K562 (cell line): ENCODE data around the gene AFF1. TPM values are rescaled to one million over a fixed set of nuclear protein-coding genes. Genes with fewer than 3 reads are reported as not detected.

Source experiments
- ATAC-seq: fragments of 200-7000 bp; cut with Tn5 transposase; 3 replicates; pipeline ENCODE4 v1.9.1; 2020; ENCODE audit warnings: moderate library complexity
- BruUV-seq: library from RNA; stranded (reverse); fragments of 400-500 nt; replicated peaks from 2 replicates; lab custom pipeline; 2021; lab: Mats Ljungman, UMichigan
- CTCF ChIA-PET: fragments of 300-600 bp; formaldehyde crosslinking; extraction: SDS; loops from one replicate; lab custom pipeline; 2021; ENCODE audit warnings: low intra/inter-chr PET ratio; lab: Yijun Ruan, JAX
- POLR2A ChIA-PET: fragments of 300-600, 350-650 bp; sonication (Branson Sonifier 250); formaldehyde crosslinking; extraction: SDS; loops from one replicate; lab custom pipeline; 2021; ENCODE audit warnings: antibody characterized with exemption, inconsistent platforms; lab: Yijun Ruan, JAX
- DNase-seq, 4 experiments: peaks; one replicate each; pipeline versions ENCODE4 v3.0.0 to v3.0.0-alpha.2; 2011 to 2018; ENCODE audit warnings: low spot score in 3 of 4, mixed read lengths in 3 of 4; ENCODE audit errors: extremely low read depth in 1 of 4
- FAIRE-seq: peaks from 2 replicates; lab custom pipeline; 2011; peaks lifted over from hg19 to GRCh38; lab: Jason Lieb, UNC
- H2AFZ ChIP-seq: 2 replicates; pipeline ENCODE4 v1.6.0; 2011; ENCODE audit warnings: low read depth, low read length, control low read depth, inconsistent platforms
- H3K27ac ChIP-seq: fragments of 200-600 bp; 3 replicates; pipeline ENCODE4 v1.8.0; 2011; ENCODE audit warnings: low read depth, mild to moderate bottlenecking, control low read depth, inconsistent platforms, low read length, moderate library complexity, mixed read lengths; ENCODE audit errors: extremely low read depth
- H3K27me3 ChIP-seq, 2 experiments: fragments of 300-600 bp in 1 of 2; 2 replicates in 1 of 2; 3 replicates in 1 of 2; pipeline versions ENCODE4 v1.6.0 to v1.8.0; 2011; ENCODE audit warnings: inconsistent platforms in 2 of 2, low read length in 2 of 2, mild to moderate bottlenecking in 1 of 2, mixed read lengths in 1 of 2, moderate library complexity in 1 of 2; ENCODE audit not compliant: control insufficient read depth in 2 of 2, insufficient read depth in 2 of 2
- H3K36me3 ChIP-seq: fragments of 300-600 bp; 3 replicates; pipeline ENCODE4 v1.8.0; 2011; ENCODE audit warnings: mild to moderate bottlenecking, low read length, inconsistent platforms; ENCODE audit not compliant: control insufficient read depth, insufficient read depth
- H3K4me1 ChIP-seq, 2 experiments: fragments of 200-600 bp in 1 of 2; replicated peaks in 1 of 2; 2 replicates in 1 of 2; 3 replicates in 1 of 2; pipeline versions ENCODE4 v1.5.1 to v1.8.0; 2011; ENCODE audit warnings: inconsistent platforms in 2 of 2, low read length in 2 of 2, mild to moderate bottlenecking in 1 of 2, mixed read lengths in 1 of 2, moderate library complexity in 1 of 2; ENCODE audit not compliant: control insufficient read depth in 2 of 2, insufficient read depth in 2 of 2
- H3K4me2 ChIP-seq: 2 replicates; pipeline ENCODE4 v1.6.1; 2011; ENCODE audit warnings: low read length, control low read depth, inconsistent platforms, mixed read lengths; ENCODE audit not compliant: insufficient read depth
- H3K4me3 ChIP-seq: fragments of 200-600 bp; sonication (generic), shearing (Covaris generic); 2 replicates; pipeline ENCODE4 v1.5.1; 2016; ENCODE audit warnings: control low read depth, inconsistent platforms
- H3K79me2 ChIP-seq: fragments of 200-600 bp; 3 replicates; pipeline ENCODE4 v1.8.0; 2011; ENCODE audit warnings: low read length, inconsistent platforms; ENCODE audit not compliant: control insufficient read depth, insufficient read depth
- H3K9ac ChIP-seq, 2 experiments: 2 replicates each; pipeline versions ENCODE4 v1.6.0 to v1.6.1; 2011; ENCODE audit warnings: low read depth in 2 of 2, low read length in 2 of 2, control low read depth in 1 of 2, inconsistent platforms in 1 of 2, mild to moderate bottlenecking in 1 of 2, mixed read lengths in 1 of 2; ENCODE audit not compliant: insufficient read depth in 1 of 2
- H3K9me1 ChIP-seq: one replicate; pipeline ENCODE4 v1.6.0; 2011; ENCODE audit warnings: inconsistent platforms, mild to moderate bottlenecking, low read length, moderate library complexity; ENCODE audit not compliant: control insufficient read depth, insufficient read depth
- H3K9me3 ChIP-seq: replicated peaks from 2 replicates; pipeline ENCODE4 v1.5.1; 2011; ENCODE audit warnings: low read depth, low read length, inconsistent platforms; ENCODE audit not compliant: control insufficient read depth, insufficient read depth
- H4K20me1 ChIP-seq: replicated peaks from 2 replicates; pipeline ENCODE4 v1.6.1; 2011; ENCODE audit warnings: low read length, inconsistent platforms, mixed read lengths; ENCODE audit not compliant: control insufficient read depth, insufficient read depth
- CBX5 ChIP-seq: IDR thresholded peaks from 2 replicates; pipeline ENCODE4 v1.6.1; 2014; ENCODE audit warnings: low read depth, borderline replicate concordance
- CC2D1A ChIP-seq: fragments of 450-650 bp; IDR thresholded peaks from 2 replicates; pipeline ENCODE4 v1.6.1; 2017; ENCODE audit warnings: mild to moderate bottlenecking
- CCNT2 ChIP-seq: IDR thresholded peaks from 2 replicates; pipeline ENCODE4 v1.6.1; 2011; ENCODE audit warnings: borderline replicate concordance, low read depth, mild to moderate bottlenecking, moderate library complexity, mixed read lengths, low read length; ENCODE audit not compliant: insufficient read length; ENCODE audit errors: extremely low read depth
- CREB3 ChIP-seq: fragments of 450-650 bp; conservative IDR thresholded peaks from 2 replicates; pipeline ENCODE4 v1.6.1; 2016; ENCODE audit warnings: missing genetic modification characterization, low read depth, mild to moderate bottlenecking, missing compliant biosample characterization, moderate library complexity
- CTBP1 ChIP-seq: fragments of 450-650 bp; IDR thresholded peaks from 2 replicates; pipeline ENCODE4 v1.6.1; 2016; ENCODE audit warnings: borderline replicate concordance
- E2F3 ChIP-seq: fragments of 250-450 bp; sonication (Bioruptor Pico); IDR thresholded peaks from 2 replicates; pipeline ENCODE4 v1.4.0; 2020; ENCODE audit warnings: mild to moderate bottlenecking
- HDAC2 ChIP-seq: fragments of 450-650 bp; IDR thresholded peaks from 2 replicates; pipeline ENCODE4 v1.6.1; 2016; ENCODE audit warnings: mild to moderate bottlenecking
- HDAC3 ChIP-seq: fragments of 450-650 bp; IDR thresholded peaks from 2 replicates; pipeline ENCODE4 v1.6.1; 2018; ENCODE audit warnings: borderline replicate concordance, mild to moderate bottlenecking, moderate library complexity; ENCODE audit not compliant: partially characterized antibody
- MEF2D ChIP-seq: conservative IDR thresholded peaks from 2 replicates; pipeline ENCODE4 v1.6.1; 2016; ENCODE audit warnings: low read depth, missing genetic modification characterization, missing compliant biosample characterization
- POLR2AphosphoS5 ChIP-seq: IDR thresholded peaks from 2 replicates; pipeline ENCODE4 v1.6.1; 2011; ENCODE audit warnings: mild to moderate bottlenecking, low read depth, low read length, moderate library complexity; ENCODE audit not compliant: control insufficient read depth, insufficient read depth
- PTTG1 ChIP-seq: fragments of 450-650 bp; IDR thresholded peaks from 2 replicates; pipeline ENCODE4 v1.6.1; 2016; ENCODE audit warnings: low read depth, mild to moderate bottlenecking, missing genetic modification characterization, missing compliant biosample characterization
- SMAD1 ChIP-seq: fragments of 150-350 bp; IDR thresholded peaks from 2 replicates; pipeline ENCODE4 v1.6.1; 2014; ENCODE audit warnings: low read length, low read depth; ENCODE audit not compliant: partially characterized antibody
- SMARCA5 ChIP-seq: fragments of 450-650 bp; IDR thresholded peaks from 2 replicates; pipeline ENCODE4 v1.6.1; 2016
- SOX6 ChIP-seq: fragments of 450-650 bp; IDR thresholded peaks from 2 replicates; pipeline ENCODE4 v1.6.1; 2014; ENCODE audit warnings: mild to moderate bottlenecking
- TAL1 ChIP-seq: fragments of 450-650 bp; IDR thresholded peaks from 2 replicates; pipeline ENCODE4 v1.6.1; 2016; ENCODE audit warnings: mild to moderate bottlenecking
- WHSC1 ChIP-seq: IDR thresholded peaks from one replicate; pipeline ENCODE4 v1.6.1; 2012; ENCODE audit warnings: low read length, control low read depth, inconsistent platforms
- ZC3H11A ChIP-seq: IDR thresholded peaks from 2 replicates; pipeline ENCODE4 v1.6.1; 2012; ENCODE audit warnings: low read depth, low read length, improper control_type of control experiment
- ZNF551 ChIP-seq: fragments of 250-450 bp; sonication (Bioruptor Pico); IDR thresholded peaks from 2 replicates; pipeline ENCODE4 v1.5.0; 2021; ENCODE audit warnings: mild to moderate bottlenecking, moderate library complexity
- ZNF76 ChIP-seq: fragments of 250-450 bp; sonication (Bioruptor Pico); IDR thresholded peaks from 2 replicates; pipeline ENCODE4 v1.4.0; 2020; ENCODE audit warnings: mild to moderate bottlenecking, moderate library complexity, borderline replicate concordance
- ZNF785 ChIP-seq: fragments of 250-450 bp; sonication (Bioruptor Pico); IDR thresholded peaks from 2 replicates; pipeline ENCODE4 v1.4.0; 2020; ENCODE audit warnings: mild to moderate bottlenecking
- WGBS: fragments of 100-300 bp; shearing (Covaris generic); methylation state at CpG from one replicate; pipeline ENCODE4 v1.1.6; 2016; ENCODE audit warnings: low coverage, mixed read lengths; ENCODE audit not compliant: insufficient coverage; ENCODE audit errors: missing lambda C conversion rate; 5-methylcytosine and 5-hydroxymethylcytosine counted together
- in situ Hi-C: fragments of 300-500 bp; cut with MboI; formaldehyde crosslinking; loops from 4 replicates; pipeline ENCODE4 v1.15.0; 2018; ENCODE audit warnings: inconsistent platforms, mixed read lengths
- intact Hi-C: fragments of 100-400 bp; cut with micrococcal nuclease; formaldehyde crosslinking; loops from 2 replicates; pipeline ENCODE4 v1.14.2; 2022
- polyA plus RNA-seq, 8 experiments: library from polyadenylated mRNA; depleted of rRNA in 4 of 8; stranded (reverse) in 5 of 8; unstranded in 3 of 8; fragments of >200 nt; fragmentation: Nextera tagmentation in 2 of 8; fragmentation: Illumina TruSeq in 1 of 8; extraction: Ambion mirVana in 2 of 8; extraction: Trizol in 1 of 8; gene quantifications; 2 replicates each; pipeline versions ENCODE4 v1.2.1 to v1.2.3, GENCODE V29; 2011 to 2014; ENCODE audit warnings: inconsistent platforms in 1 of 8, missing spikeins in 1 of 8
- total RNA-seq, 7 experiments: library from RNA; depleted of rRNA in 6 of 7; stranded (reverse); fragments of >200 nt in 6 of 7; fragmentation: Illumina TruSeq in 2 of 7; extraction: Trizol in 2 of 7; gene quantifications; 2 replicates each; pipeline versions ENCODE4 v1.2.1 to v1.2.3, GENCODE V29; 2011 to 2021; ENCODE audit warnings: low replicate concordance in 1 of 7
- TF ChIP-seq, protein P1 (sequence below): fragments of 450-650 bp; IDR thresholded peaks from 2 replicates; pipeline ENCODE4 v1.6.1; 2016; ENCODE audit warnings: mild to moderate bottlenecking

AFF1 gene
- total and polyA plus RNA-seq, 9 of the 15 experiments (the other 6 are each of a cell fraction or from before 2014, with no cell fraction given) = 4.1 to 47.5 (median 17.2) TPM

DNA sequence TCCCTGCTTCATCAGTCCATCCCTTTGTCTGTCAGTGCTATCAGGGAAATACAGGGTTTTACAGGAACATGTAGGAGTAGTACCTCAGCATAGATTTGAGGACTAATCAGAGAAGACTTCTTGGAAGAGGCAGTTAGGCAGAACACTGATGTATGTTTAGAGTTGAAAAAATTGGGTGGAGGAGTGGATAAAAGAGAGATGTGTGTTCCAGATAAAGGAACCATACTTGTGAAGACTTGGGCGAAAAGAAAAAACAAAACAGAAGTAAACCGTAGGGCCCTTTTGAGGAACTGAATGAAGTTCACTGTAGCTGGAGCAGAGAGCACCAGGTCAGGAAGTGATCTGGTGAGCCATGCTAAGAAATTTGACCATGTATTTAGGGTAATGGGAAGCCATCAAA lies 32.3 kb downstream of the AFF1 start:
- ATAC-seq (peak; percentile 15; the same call in 2 of the 3 replicates), DNase-seq (no peak), FAIRE-seq (peak; percentile 63)
- ChIA-PET POLR2A (interaction anchor here (1.2 kb wide), 1 partner anchor 40 kb away, joined by 7 read pairs; no protein-coding TSS in a partner anchor), CTCF (no interaction called here)
- Histone ChIP-seq H3K9me1 (no peaks in the 10 kb centered on the region), H3K79me2 (peaks cover 48% of the 10 kb centered on the region; the same call in 2 of the 3 replicates), H3K9me3 (no peaks in the 10 kb centered on the region), H3K27ac (no peak overlapping the region), H3K9ac (no peak overlapping the region), H3K4me2 (no peak overlapping the region; the same call in 1 of the 2 replicates), H3K4me1 (peaks cover 18 to 49% of the 10 kb centered on the region in 2 experiments; a peak in 4 of 5 replicates), H3K27me3 (no peaks in the 10 kb centered on the region), H3K36me3 (0 out of 3 replicates have a peak, but pooled peaks cover 2% of the 10 kb centered on the region), H3K4me3 (no peak overlapping the region), H4K20me1 (no peaks in the 10 kb centered on the region; the same call in 1 of the 2 replicates), H2AFZ (no peak overlapping the region)
- in situ Hi-C loops = no loop called here
- 7% methylated on average over 2 of the region's 2 CpGs for WGBS
- intact Hi-C loops = no loop called here
- BruUV-seq = no TSS peak
- TF ChIP-seq HDAC2 = peak; percentile 85
- no peak for TF ChIP-seq CREB3 (tag)
- TF ChIP-seq SMARCA5 = peak; percentile 56; the same call in 1 of the 2 replicates
- TF ChIP-seq CBX5 = no peak
- TF ChIP-seq PTTG1 = no peak
- TF ChIP-seq CTBP1 = peak; percentile 48; the same call in 1 of the 2 replicates
- no peak for TF ChIP-seq POLR2AphosphoS5
- no peak for TF ChIP-seq E2F3 (CRISPR knock-in tag)
- TF ChIP-seq MEF2D (tag) = no peak
- TF ChIP-seq CCNT2 = no peak
- TF ChIP-seq, protein P1, sequence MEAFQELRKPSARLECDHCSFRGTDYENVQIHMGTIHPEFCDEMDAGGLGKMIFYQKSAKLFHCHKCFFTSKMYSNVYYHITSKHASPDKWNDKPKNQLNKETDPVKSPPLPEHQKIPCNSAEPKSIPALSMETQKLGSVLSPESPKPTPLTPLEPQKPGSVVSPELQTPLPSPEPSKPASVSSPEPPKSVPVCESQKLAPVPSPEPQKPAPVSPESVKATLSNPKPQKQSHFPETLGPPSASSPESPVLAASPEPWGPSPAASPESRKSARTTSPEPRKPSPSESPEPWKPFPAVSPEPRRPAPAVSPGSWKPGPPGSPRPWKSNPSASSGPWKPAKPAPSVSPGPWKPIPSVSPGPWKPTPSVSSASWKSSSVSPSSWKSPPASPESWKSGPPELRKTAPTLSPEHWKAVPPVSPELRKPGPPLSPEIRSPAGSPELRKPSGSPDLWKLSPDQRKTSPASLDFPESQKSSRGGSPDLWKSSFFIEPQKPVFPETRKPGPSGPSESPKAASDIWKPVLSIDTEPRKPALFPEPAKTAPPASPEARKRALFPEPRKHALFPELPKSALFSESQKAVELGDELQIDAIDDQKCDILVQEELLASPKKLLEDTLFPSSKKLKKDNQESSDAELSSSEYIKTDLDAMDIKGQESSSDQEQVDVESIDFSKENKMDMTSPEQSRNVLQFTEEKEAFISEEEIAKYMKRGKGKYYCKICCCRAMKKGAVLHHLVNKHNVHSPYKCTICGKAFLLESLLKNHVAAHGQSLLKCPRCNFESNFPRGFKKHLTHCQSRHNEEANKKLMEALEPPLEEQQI = peak; percentile 62; the same call in 1 of the 2 replicates
- TF ChIP-seq ZNF785 = no peak
- no peak for TF ChIP-seq SMAD1
- no peak for TF ChIP-seq ZNF76
- TF ChIP-seq ZNF551 (CRISPR knock-in tag) = no peak
- TF ChIP-seq HDAC3 = peak; percentile 17
- TF ChIP-seq ZC3H11A = no peak
- peak; percentile 28; the same call in 1 of the 2 replicates for TF ChIP-seq CC2D1A
- TF ChIP-seq SOX6 = peak; percentile 66; the same call in 1 of the 2 replicates
- peak; percentile 38; the same call in 1 of the 2 replicates for TF ChIP-seq TAL1
- no peak for TF ChIP-seq WHSC1
